Right atrium auricular region (tissue), 2 donors: ENCODE data around the gene RPL29. TPM values are rescaled to one million over a fixed set of nuclear protein-coding genes. Genes with fewer than 3 reads are reported as not detected.
A peak's percentile ranks its signal among the peaks of the same experiment; 100 is the strongest.

Experiments
- DNase-seq: peaks from one replicate; pipeline ENCODE4 v3.0.0-alpha.2; 2019; ENCODE audit warnings: low spot score
- H3K27ac ChIP-seq, 2 donors: fragments of 200-600 bp; sonication (generic); 1 replicate in 1 of 2; 2 replicates in 1 of 2; pipeline ENCODE4 v1.5.1; 2016 to 2019
- H3K27me3 ChIP-seq, 2 donors: fragments of 200-600 bp; sonication (generic); one replicate each; pipeline versions ENCODE4 v1.5.1 to v1.6.0; 2017 to 2019
- H3K36me3 ChIP-seq: fragments of 200-600 bp; sonication (generic); one replicate; pipeline ENCODE4 v1.5.1; 2016
- H3K4me1 ChIP-seq, 2 donors: fragments of 200-600 bp; sonication (generic); one replicate each; pipeline versions ENCODE4 v1.5.1 to v1.6.0; 2017 to 2019
- H3K4me3 ChIP-seq, 2 donors: fragments of 200-600 bp; sonication (generic); 1 replicate in 1 of 2; 2 replicates in 1 of 2; pipeline ENCODE4 v1.5.1; 2017 to 2019; ENCODE audit warnings: mild to moderate bottlenecking in 1 of 2, moderate library complexity in 1 of 2
- H3K9me3 ChIP-seq, 2 donors: fragments of 200-600 bp; sonication (generic); one replicate each; pipeline ENCODE4 v1.5.1; 2019
- total RNA-seq, 2 donors: library from RNA; depleted of rRNA; stranded (reverse); fragments of >200 nt; gene quantifications; one replicate each; pipeline ENCODE4 v1.1.0, GENCODE V29; 2016
- TF ChIP-seq, protein P1 (sequence below), 2 donors: fragments of 200-600 bp; sonication (generic); IDR thresholded peaks; one replicate each; pipeline ENCODE4 v1.5.1; 2019; ENCODE audit warnings: antibody characterized with exemption in 2 of 2

Gene RPL29
- total RNA-seq, 2 donors from 2014 or later, result 658 to 1,017 TPM

DNA sequence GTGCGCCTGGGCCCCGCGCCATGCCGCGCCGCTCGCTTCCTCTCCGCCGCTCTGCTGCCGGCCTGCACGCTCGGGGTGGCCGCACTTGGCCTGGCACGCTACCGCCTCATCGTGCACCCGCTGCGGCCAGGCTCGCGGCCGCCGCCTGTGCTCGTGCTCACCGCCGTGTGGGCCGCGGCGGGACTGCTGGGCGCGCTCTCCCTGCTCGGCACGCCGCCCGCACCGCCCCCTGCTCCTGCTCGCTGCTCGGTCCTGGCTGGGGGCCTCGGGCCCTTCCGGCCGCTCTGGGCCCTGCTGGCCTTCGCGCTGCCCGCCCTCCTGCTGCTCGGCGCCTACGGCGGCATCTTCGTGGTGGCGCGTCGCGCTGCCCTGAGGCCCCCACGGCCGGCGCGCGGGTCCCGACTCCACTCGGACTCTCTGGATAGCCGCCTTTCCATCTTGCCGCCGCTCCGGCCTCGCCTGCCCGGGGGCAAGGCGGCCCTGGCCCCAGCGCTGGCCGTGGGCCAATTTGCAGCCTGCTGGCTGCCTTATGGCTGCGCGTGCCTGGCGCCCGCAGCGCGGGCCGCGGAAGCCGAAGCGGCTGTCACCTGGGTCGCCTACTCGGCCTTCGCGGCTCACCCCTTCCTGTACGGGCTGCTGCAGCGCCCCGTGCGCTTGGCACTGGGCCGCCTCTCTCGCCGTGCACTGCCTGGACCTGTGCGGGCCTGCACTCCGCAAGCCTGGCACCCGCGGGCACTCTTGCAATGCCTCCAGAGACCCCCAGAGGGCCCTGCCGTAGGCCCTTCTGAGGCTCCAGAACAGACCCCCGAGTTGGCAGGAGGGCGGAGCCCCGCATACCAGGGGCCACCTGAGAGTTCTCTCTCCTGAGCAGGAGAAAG is 39.6 kb downstream of the RPL29 start:
- no peak for DNase-seq

DNA sequence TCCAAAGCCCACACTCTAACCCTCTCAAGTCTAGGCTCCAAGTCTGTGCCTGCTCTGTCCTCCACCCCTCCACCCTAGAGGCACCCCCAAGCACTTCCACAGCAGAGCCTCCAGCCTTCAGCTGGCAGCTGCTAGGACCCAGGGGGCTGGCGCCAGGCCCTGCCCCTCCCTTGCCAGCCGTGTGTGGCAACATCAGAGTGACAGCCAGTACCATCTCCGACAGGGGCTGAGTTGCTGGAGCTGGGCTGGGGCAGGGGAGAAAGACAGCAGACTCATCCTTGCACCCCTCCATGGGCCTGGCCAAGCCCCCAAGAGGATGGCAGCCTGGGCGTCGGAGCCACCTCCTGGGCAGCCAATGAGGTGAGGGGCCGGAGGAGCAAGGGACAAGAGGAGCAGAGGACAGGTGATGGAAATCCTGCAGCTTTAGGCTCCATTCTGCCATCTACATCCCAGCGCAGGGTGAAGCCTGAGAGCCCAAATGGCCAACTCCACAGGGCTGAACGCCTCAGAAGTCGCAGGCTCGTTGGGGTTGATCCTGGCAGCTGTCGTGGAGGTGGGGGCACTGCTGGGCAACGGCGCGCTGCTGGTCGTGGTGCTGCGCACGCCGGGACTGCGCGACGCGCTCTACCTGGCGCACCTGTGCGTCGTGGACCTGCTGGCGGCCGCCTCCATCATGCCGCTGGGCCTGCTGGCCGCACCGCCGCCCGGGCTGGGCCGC is 40.4 kb downstream of the RPL29 start, which contains the start of gene GPR62:
Gene GPR62 (plus strand): TSS at position 207 of the 718 bp plus-strand sequence. CDS start 272 bp downstream, at position 479.
- peak within 1 kb of the TSS; percentile 71 to 76 for H3K27ac ChIP-seq
- H3K27me3 ChIP-seq, result no peaks in the 10 kb centered on the region
- DNase-seq, result no peak
- H3K4me3 ChIP-seq, result peak within 1 kb of the TSS; percentile 18 to 48
- peaks cover 31% of the 10 kb centered on the region for H3K36me3 ChIP-seq
- TF ChIP-seq, protein P1, sequence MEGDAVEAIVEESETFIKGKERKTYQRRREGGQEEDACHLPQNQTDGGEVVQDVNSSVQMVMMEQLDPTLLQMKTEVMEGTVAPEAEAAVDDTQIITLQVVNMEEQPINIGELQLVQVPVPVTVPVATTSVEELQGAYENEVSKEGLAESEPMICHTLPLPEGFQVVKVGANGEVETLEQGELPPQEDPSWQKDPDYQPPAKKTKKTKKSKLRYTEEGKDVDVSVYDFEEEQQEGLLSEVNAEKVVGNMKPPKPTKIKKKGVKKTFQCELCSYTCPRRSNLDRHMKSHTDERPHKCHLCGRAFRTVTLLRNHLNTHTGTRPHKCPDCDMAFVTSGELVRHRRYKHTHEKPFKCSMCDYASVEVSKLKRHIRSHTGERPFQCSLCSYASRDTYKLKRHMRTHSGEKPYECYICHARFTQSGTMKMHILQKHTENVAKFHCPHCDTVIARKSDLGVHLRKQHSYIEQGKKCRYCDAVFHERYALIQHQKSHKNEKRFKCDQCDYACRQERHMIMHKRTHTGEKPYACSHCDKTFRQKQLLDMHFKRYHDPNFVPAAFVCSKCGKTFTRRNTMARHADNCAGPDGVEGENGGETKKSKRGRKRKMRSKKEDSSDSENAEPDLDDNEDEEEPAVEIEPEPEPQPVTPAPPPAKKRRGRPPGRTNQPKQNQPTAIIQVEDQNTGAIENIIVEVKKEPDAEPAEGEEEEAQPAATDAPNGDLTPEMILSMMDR (IDR thresholded peaks at IDR 0.05), result no peak
- peaks cover 0 to 19% of the 10 kb centered on the region in 2 donors for H3K4me1 ChIP-seq
- H3K9me3 ChIP-seq, result no peaks in the 10 kb centered on the region

More for the DNA sequence above, 39.6 kb downstream of the RPL29 start:
- H3K36me3 ChIP-seq, result peaks cover 39% of the 10 kb centered on the region
- TF ChIP-seq, protein P1 (IDR thresholded peaks at IDR 0.05), result peak; percentile 38 to 52
- H3K4me3 ChIP-seq, result peak overlapping the region; percentile 18 to 48
- no peaks in the 10 kb centered on the region for H3K27me3 ChIP-seq
- peaks cover 0 to 22% of the 10 kb centered on the region in 2 donors for H3K4me1 ChIP-seq
- H3K27ac ChIP-seq, result peak overlapping the region; percentile 71 to 76
- H3K9me3 ChIP-seq, result no peaks in the 10 kb centered on the region

GRCh38 chr3:51954713-51955112 is 41.0 kb downstream of the RPL29 start:
- no peak for DNase-seq
- peaks cover 0 to 19% of the 10 kb centered on the region in 2 donors for H3K4me1 ChIP-seq
- H3K27me3 ChIP-seq, result no peaks in the 10 kb centered on the region
- no peak overlapping the region for H3K4me3 ChIP-seq
- H3K27ac ChIP-seq, result no peak overlapping the region
- H3K9me3 ChIP-seq, result no peaks in the 10 kb centered on the region
- peaks cover 27% of the 10 kb centered on the region for H3K36me3 ChIP-seq
- TF ChIP-seq, protein P1 (IDR thresholded peaks at IDR 0.05), result no peak

- TF ChIP-seq, protein P1 (IDR thresholded peaks at IDR 0.05), result no peak
- H3K4me1 ChIP-seq, result peaks cover 0 to 19% of the 10 kb centered on the region in 2 donors
- H3K36me3 ChIP-seq, result peaks cover 21% of the 10 kb centered on the region
- H3K9me3 ChIP-seq, result no peaks in the 10 kb centered on the region
- H3K27ac ChIP-seq, result no peak overlapping the region
- H3K27me3 ChIP-seq, result no peaks in the 10 kb centered on the region
- no peak overlapping the region for H3K4me3 ChIP-seq
- DNase-seq, result no peak
These were observed 41.6 kb downstream of the RPL29 start for GRCh38 chr3:51954105-51954504.

DNA sequence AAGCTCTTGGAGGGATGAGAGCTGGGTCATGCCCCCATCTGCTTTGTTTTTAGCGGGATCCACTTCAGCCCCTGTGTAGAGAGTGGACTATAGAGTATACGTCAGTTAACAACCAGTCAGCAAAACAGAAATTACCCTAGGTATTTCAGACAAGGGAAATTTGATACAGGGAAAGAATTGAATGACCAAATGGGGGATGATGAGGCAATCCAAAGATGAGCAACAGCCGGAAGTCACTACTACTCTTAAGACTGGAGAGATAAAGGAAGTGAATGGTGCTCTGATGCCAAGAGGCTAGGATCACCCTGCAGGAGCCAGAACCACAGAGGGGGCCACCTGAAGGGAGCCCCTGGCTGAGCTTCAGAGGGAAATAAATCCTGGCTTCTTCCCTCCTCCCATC is 42.2 kb downstream of the RPL29 start:
- TF ChIP-seq, protein P1 (IDR thresholded peaks at IDR 0.05), result no peak
- H3K36me3 ChIP-seq, result peaks cover 15% of the 10 kb centered on the region
- no peak overlapping the region for H3K27ac ChIP-seq
- H3K4me1 ChIP-seq, result peaks cover 0 to 19% of the 10 kb centered on the region in 2 donors
- no peak overlapping the region for H3K4me3 ChIP-seq
- no peak for DNase-seq
- no peaks in the 10 kb centered on the region for H3K27me3 ChIP-seq
- no peaks in the 10 kb centered on the region for H3K9me3 ChIP-seq
